ENCODE data around the gene ATOH1. TPM values are rescaled to one million over a fixed set of nuclear protein-coding genes. Genes with fewer than 3 reads are reported as not detected.

The ATOH1 gene
- total and polyA plus RNA-seq, 7 donors: 0.83 to 72.7 (median 40.8) TPM; not detected in 3

DNA sequence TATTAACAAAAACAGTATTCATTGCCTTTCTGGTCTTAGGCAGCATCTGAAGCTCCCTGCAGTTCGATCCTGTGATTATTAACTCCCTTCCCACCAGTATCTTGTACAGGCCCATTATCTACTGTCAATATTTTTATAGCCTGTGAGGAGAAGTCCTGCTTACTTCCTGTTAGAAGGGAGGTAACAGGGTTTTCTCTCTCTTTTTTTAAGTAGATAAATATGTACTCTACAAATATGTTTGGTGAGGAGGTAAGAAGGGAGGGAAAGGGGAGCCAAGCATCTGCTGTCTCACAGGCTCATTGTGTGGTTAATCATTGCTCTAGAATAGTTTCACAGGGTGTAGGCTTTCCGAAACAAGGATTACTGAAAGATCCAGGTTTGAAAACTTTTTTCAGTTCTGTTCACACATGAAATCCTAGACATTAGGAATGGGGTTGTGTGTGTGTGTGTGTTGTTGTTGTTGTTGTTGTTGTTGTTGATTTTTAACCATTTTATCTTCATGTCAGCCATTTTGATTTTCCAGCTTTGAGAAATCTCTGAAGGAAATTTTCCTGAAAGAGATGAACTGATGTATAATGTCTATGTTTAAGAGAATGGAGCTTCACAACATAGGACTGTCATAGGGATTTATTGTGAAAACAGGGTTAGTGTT, 14.2 kb downstream of the ATOH1 start:
- TF ChIP-seq, protein P1, sequence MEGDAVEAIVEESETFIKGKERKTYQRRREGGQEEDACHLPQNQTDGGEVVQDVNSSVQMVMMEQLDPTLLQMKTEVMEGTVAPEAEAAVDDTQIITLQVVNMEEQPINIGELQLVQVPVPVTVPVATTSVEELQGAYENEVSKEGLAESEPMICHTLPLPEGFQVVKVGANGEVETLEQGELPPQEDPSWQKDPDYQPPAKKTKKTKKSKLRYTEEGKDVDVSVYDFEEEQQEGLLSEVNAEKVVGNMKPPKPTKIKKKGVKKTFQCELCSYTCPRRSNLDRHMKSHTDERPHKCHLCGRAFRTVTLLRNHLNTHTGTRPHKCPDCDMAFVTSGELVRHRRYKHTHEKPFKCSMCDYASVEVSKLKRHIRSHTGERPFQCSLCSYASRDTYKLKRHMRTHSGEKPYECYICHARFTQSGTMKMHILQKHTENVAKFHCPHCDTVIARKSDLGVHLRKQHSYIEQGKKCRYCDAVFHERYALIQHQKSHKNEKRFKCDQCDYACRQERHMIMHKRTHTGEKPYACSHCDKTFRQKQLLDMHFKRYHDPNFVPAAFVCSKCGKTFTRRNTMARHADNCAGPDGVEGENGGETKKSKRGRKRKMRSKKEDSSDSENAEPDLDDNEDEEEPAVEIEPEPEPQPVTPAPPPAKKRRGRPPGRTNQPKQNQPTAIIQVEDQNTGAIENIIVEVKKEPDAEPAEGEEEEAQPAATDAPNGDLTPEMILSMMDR (IDR thresholded peaks at IDR 0.05): no peak
- TF ChIP-seq EP300 (IDR thresholded peaks at IDR 0.05) (no peak), POLR2A (IDR thresholded peaks at IDR 0.05) (no peak), POLR2AphosphoS5 (IDR thresholded peaks at IDR 0.05) (no peak)
- Histone ChIP-seq H3K27me3 (no peaks in the 10 kb centered on the region), H3K4me1 (no peaks in the 10 kb centered on the region), H3K36me3 (no peaks in the 10 kb centered on the region), H3K27ac (no peak overlapping the region), H3K9me3 (no peaks in the 10 kb centered on the region), H3K4me3 (no peak overlapping the region)
- WGBS, 2 donors: 17 to 62% methylated on average over 2 of the region's 2 CpGs
- intact Hi-C loops (cut with DNase I): no loop called here
- no peak for DNase-seq

DNA sequence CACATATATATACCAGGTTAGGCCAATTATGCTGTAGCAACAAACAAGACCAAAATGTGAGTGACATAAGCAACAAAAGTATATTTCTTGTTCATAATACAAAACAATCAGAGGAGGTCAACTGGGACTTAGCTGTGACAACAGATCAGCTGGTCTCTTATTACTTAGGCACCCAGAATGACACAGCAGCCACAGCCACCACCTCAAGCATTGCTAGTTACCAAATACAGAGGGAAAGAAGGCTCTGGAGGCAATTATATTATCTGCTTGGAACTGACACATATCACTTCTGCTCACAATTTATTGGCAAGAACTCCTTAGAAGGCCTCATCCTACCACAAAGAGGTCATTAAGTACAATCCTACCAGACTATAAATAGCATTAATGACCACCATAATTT, 15.2 kb downstream of the ATOH1 start:
- Histone ChIP-seq H3K36me3 (no peaks in the 10 kb centered on the region), H3K4me1 (no peaks in the 10 kb centered on the region), H3K4me3 (no peak overlapping the region), H3K9me3 (no peaks in the 10 kb centered on the region), H3K27me3 (no peaks in the 10 kb centered on the region), H3K27ac (no peak overlapping the region)
- TF ChIP-seq, protein P1 (IDR thresholded peaks at IDR 0.05): no peak
- TF ChIP-seq POLR2AphosphoS5 (IDR thresholded peaks at IDR 0.05) (no peak), EP300 (IDR thresholded peaks at IDR 0.05) (no peak), POLR2A (IDR thresholded peaks at IDR 0.05) (no peak)
- no peak for DNase-seq
- intact Hi-C loops (cut with DNase I): no loop called here

DNA sequence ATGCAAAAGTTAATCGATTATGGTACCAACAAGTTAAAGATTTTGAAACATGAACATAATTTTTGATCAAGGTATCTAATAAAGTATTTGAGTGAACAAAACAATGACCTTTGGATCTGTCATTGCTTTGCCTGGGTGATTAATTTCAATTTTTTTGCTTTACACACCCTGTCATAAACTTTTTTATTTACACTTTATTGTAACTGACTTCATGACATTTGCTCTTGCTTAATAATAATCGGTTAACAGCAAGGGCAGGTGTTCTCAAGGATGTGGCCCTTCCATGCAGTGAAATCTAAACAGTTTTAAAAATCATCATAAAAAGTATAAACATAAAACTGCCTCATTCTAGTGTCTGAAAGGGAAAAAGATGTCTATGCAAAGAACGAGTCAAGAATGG, 24.1 kb downstream of the ATOH1 start:
- no peak for DNase-seq
- TF ChIP-seq POLR2A (IDR thresholded peaks at IDR 0.05) (no peak), POLR2AphosphoS5 (IDR thresholded peaks at IDR 0.05) (no peak), EP300 (IDR thresholded peaks at IDR 0.05) (no peak)
- TF ChIP-seq, protein P1 (IDR thresholded peaks at IDR 0.05): no peak
- Histone ChIP-seq H3K27ac (no peak overlapping the region), H3K9me3 (no peaks in the 10 kb centered on the region), H3K27me3 (no peaks in the 10 kb centered on the region), H3K4me1 (no peaks in the 10 kb centered on the region), H3K36me3 (no peaks in the 10 kb centered on the region), H3K4me3 (no peak overlapping the region)
- WGBS, 2 donors: 14 to 67% methylated on average over 3 of the region's 3 CpGs
- intact Hi-C loops (cut with DNase I): no loop called here

DNA sequence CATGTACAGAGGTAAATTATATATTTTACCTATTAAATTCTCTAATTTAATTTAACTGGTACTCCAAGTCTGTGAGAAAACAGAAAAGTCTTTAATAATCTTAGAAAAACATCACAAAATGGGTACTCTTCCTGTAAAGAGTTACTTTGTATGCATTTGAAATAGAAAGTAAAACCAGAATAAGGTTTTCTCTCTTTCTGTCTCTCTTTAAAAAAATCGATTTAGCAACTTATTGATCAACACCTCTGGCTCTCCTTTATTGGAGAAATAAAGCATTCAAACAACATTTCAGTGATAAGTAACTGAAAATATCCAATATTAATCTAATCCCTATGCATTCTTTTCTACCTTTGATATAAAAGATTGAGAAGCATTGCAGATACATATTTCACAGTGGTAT, 27.4 kb downstream of the ATOH1 start:
- 25 to 53% methylated on average over 1 of the region's 1 CpG for WGBS, 2 donors
- no peaks in the 10 kb centered on the region for H3K4me1 ChIP-seq
- DNase-seq: no peak
- intact Hi-C loops (cut with DNase I): no loop called here
- H3K9me3 ChIP-seq: no peaks in the 10 kb centered on the region
- TF ChIP-seq POLR2A (IDR thresholded peaks at IDR 0.05): no peak
- no peak for TF ChIP-seq EP300 (IDR thresholded peaks at IDR 0.05)
- TF ChIP-seq, protein P1 (IDR thresholded peaks at IDR 0.05): no peak
- TF ChIP-seq POLR2AphosphoS5 (IDR thresholded peaks at IDR 0.05): no peak
- H3K4me3 ChIP-seq: no peak overlapping the region
- H3K36me3 ChIP-seq: no peaks in the 10 kb centered on the region
- H3K27ac ChIP-seq: no peak overlapping the region
- H3K27me3 ChIP-seq: no peaks in the 10 kb centered on the region

DNA sequence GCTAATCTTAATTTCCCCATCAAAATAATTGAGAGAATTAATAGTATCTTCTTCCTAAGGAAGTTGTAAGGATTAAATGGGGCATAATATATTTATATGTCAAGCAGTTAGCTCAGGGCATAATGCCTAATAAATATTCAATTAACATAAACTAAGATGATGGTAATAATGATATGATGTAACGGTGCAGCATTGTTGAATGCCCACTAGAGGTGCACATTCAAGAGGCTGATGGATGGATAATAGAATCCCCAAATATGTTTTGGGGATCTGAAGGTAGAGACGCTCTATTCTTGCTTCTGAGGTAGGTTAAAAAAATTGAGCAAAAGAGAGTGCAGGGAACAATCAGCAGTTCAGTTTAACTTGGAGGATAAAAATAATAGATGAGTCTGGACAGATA, 37.1 kb downstream of the ATOH1 start:
- Histone ChIP-seq H3K9me3 (no peaks in the 10 kb centered on the region), H3K27me3 (no peaks in the 10 kb centered on the region), H3K36me3 (no peaks in the 10 kb centered on the region), H3K27ac (no peak overlapping the region), H3K4me3 (no peak overlapping the region), H3K4me1 (no peaks in the 10 kb centered on the region)
- 94% methylated on average over 2 of the region's 2 CpGs for WGBS, 2 donors
- no peak for DNase-seq
- intact Hi-C loops (cut with DNase I): no loop called here
- TF ChIP-seq, protein P1 (IDR thresholded peaks at IDR 0.05): no peak
- TF ChIP-seq POLR2AphosphoS5 (IDR thresholded peaks at IDR 0.05) (no peak), POLR2A (IDR thresholded peaks at IDR 0.05) (no peak), EP300 (IDR thresholded peaks at IDR 0.05) (no peak)
